Ascending aorta (tissue), 2 donors: ENCODE data around the gene RPS6KA2. TPM values are rescaled to one million over a fixed set of nuclear protein-coding genes. Genes with fewer than 3 reads are reported as not detected.
"Not testable (repeated sequence)": the region's sequence is repeated elsewhere in the genome, so short reads cannot be mapped to it uniquely, and the experiment has no call there.

Source experiments
- DNase-seq, 2 donors: peaks; one replicate each; pipeline ENCODE4 v3.0.0-alpha.2; 2019; ENCODE audit warnings: low spot score in 2 of 2
- H3K27ac ChIP-seq, 2 donors: fragments of 200-600 bp; sonication (generic); one replicate each; pipeline ENCODE4 v1.5.1; 2016 to 2017; ENCODE audit warnings: mild to moderate bottlenecking in 1 of 2
- H3K27me3 ChIP-seq: fragments of 200-600 bp; sonication (generic); one replicate; pipeline ENCODE4 v1.5.1; 2017
- H3K36me3 ChIP-seq, 2 donors: fragments of 200-600 bp; sonication (generic); one replicate each; pipeline ENCODE4 v1.5.1; 2016
- H3K4me1 ChIP-seq, 2 donors: fragments of 200-600 bp; sonication (generic); one replicate each; pipeline ENCODE4 v1.5.1; 2016 to 2017; ENCODE audit warnings: mild to moderate bottlenecking in 1 of 2
- H3K4me3 ChIP-seq, 2 donors: fragments of 200-600 bp; sonication (generic); one replicate each; pipeline ENCODE4 v1.5.1; 2016 to 2017; ENCODE audit warnings: mild to moderate bottlenecking in 1 of 2
- H3K9me3 ChIP-seq, 2 donors: fragments of 200-600 bp; sonication (generic); one replicate each; pipeline ENCODE4 v1.5.1; 2016
- intact Hi-C: fragments of 100-400 bp; cut with DNase I; formaldehyde crosslinking; loops from one replicate; pipeline ENCODE4 v1.15.1; 2023
- total RNA-seq: library from RNA; depleted of rRNA; stranded (reverse); fragments of >200 nt; gene quantifications from one replicate; pipeline ENCODE4 v1.1.0, GENCODE V29; 2016
- TF ChIP-seq, protein P1 (sequence below), 3 experiments: fragments of 200-600 bp in 2 of 3; fragments of 450-650 bp in 1 of 3; sonication (generic) in 2 of 3; IDR thresholded peaks; one replicate each; pipeline ENCODE4 v1.5.1; 2016 to 2019; ENCODE audit warnings: antibody characterized with exemption in 3 of 3, mild to moderate bottlenecking in 1 of 3, moderate library complexity in 1 of 3

RPS6KA2 gene
- total RNA-seq, 1 donor from 2014 or later = 196 TPM

DNA sequence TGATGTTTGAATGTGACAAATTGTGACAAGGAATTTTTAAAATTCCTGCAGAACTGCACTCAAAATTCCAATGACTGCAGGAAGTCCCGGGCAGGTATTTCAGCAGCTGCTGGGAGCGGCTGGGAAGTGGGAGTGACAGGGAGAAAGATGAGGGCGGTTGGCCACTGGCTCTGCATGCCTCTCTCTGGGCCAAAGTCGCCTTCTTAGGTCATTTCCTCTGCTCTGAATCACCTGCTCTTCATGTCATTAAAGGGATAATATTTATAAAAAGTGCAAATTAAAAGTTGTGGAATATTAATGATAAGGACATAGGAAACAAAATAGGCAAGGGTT is 84.5 kb downstream of the RPS6KA2 start:
- H3K36me3 ChIP-seq = peaks cover 0 to 5% of the 10 kb centered on the region in 2 donors
- H3K4me3 ChIP-seq = no peak overlapping the region
- no peaks in the 10 kb centered on the region for H3K27me3 ChIP-seq
- no peaks in the 10 kb centered on the region for H3K4me1 ChIP-seq
- TF ChIP-seq, protein P1, sequence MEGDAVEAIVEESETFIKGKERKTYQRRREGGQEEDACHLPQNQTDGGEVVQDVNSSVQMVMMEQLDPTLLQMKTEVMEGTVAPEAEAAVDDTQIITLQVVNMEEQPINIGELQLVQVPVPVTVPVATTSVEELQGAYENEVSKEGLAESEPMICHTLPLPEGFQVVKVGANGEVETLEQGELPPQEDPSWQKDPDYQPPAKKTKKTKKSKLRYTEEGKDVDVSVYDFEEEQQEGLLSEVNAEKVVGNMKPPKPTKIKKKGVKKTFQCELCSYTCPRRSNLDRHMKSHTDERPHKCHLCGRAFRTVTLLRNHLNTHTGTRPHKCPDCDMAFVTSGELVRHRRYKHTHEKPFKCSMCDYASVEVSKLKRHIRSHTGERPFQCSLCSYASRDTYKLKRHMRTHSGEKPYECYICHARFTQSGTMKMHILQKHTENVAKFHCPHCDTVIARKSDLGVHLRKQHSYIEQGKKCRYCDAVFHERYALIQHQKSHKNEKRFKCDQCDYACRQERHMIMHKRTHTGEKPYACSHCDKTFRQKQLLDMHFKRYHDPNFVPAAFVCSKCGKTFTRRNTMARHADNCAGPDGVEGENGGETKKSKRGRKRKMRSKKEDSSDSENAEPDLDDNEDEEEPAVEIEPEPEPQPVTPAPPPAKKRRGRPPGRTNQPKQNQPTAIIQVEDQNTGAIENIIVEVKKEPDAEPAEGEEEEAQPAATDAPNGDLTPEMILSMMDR (IDR thresholded peaks at IDR 0.05) = no peak
- H3K27ac ChIP-seq = no peak overlapping the region
- intact Hi-C loops = no loop called here
- DNase-seq = no peak
- no peaks in the 10 kb centered on the region for H3K9me3 ChIP-seq

DNA sequence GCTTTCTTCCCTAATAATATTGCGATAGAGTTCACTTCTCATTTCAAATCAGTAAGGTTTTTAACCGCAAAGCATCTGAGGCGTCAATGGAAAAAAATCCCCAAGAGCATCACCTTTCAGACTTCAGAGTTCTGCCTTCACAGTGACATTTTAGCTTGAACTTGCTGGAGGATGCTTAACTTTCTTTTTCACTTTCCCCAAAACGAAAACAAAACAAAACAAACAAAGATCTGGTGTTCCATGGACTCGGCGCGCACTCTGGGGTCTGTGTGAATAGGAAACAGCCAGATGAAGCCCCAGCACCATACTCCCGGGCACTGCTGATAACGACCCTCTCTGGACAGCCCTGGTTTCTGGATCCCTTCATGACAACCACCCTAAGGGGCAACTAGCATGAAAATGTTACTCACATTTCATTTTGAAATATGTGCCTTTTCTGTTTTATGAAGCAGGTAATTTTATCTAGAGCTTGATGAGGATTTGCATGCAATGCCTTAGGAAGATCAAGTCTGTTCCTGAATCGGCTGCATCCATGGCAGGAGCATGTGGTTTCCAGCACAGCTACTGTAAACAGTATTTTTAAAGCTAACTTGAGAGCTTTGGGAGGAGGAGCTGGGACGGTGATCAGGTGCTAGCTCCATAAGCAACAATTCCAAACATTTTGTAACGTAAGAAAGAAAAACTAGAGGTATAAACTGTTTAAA is 85.0 kb downstream of the RPS6KA2 start:
- Histone ChIP-seq H3K27ac (no peak overlapping the region), H3K4me1 (no peaks in the 10 kb centered on the region), H3K4me3 (no peak overlapping the region), H3K27me3 (no peaks in the 10 kb centered on the region), H3K9me3 (no peaks in the 10 kb centered on the region), H3K36me3 (peaks cover 0 to 7% of the 10 kb centered on the region in 2 donors)
- no peak for DNase-seq
- TF ChIP-seq, protein P1 (IDR thresholded peaks at IDR 0.05) = no peak
- intact Hi-C loops = no loop called here

DNA sequence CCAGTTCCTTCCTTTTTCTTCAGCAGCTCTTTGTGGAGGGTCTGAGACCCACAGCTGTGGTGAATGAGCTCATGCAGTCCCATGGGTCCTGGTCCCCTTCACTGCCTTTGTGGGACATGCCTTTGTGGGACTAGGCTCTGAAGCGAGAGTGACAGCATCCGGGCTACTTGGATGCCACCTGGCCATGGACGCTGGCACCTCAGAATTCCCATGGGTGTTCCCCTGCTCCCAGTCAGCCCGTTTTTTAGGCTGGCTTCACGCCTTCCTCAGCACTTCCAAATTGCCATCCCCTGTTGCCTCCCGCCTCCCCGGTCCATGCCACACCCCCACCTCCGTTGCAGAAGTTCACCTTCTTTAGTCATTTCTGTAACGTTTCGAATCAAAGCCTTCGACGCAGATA is 85.7 kb downstream of the RPS6KA2 start:
- TF ChIP-seq, protein P1 (IDR thresholded peaks at IDR 0.05) = no peak
- H3K4me1 ChIP-seq = no peaks in the 10 kb centered on the region
- no peak overlapping the region for H3K27ac ChIP-seq
- no peak overlapping the region for H3K4me3 ChIP-seq
- intact Hi-C loops = no loop called here
- H3K9me3 ChIP-seq = no peaks in the 10 kb centered on the region
- DNase-seq = no peak
- H3K36me3 ChIP-seq = peaks cover 0 to 11% of the 10 kb centered on the region in 2 donors
- H3K27me3 ChIP-seq = no peaks in the 10 kb centered on the region

GRCh38 chr6:166540631-166541331 is 86.3 kb downstream of the RPS6KA2 start:
- Histone ChIP-seq H3K27me3 (no peaks in the 10 kb centered on the region), H3K36me3 (peaks cover 0 to 17% of the 10 kb centered on the region in 2 donors), H3K9me3 (no peaks in the 10 kb centered on the region), H3K4me1 (no peaks in the 10 kb centered on the region), H3K4me3 (no peak overlapping the region), H3K27ac (no peak overlapping the region)
- DNase-seq = no peak
- intact Hi-C loops = no loop called here
- TF ChIP-seq, protein P1 (IDR thresholded peaks at IDR 0.05) = no peak

DNA sequence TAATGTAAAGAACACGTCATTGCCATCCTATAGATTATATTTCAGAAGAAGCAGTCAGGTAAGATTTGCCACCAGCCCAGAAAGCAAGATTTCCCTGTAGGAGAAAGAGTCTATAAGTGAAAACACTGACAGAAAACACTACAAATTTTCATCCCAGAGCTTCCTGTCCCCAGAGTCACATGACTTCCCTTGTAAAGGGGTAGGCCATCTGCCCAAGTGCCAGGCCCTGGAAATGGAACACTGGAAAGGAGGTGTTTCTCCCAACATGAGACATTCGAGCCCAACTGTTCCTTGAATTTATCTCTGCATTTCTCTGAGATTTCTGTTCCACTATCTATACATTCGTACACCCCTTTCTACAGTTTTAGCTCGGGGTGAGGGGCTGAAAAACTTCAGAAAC is 87.5 kb downstream of the RPS6KA2 start:
- no peak for DNase-seq
- no peak overlapping the region for H3K27ac ChIP-seq
- no peaks in the 10 kb centered on the region for H3K9me3 ChIP-seq
- no peaks in the 10 kb centered on the region for H3K27me3 ChIP-seq
- H3K4me3 ChIP-seq = no peak overlapping the region
- intact Hi-C loops = no loop called here
- no peaks in the 10 kb centered on the region for H3K4me1 ChIP-seq
- H3K36me3 ChIP-seq = peaks cover 0 to 29% of the 10 kb centered on the region in 2 donors
- TF ChIP-seq, protein P1 (IDR thresholded peaks at IDR 0.05) = no peak

GRCh38 chr6:166539011-166539385 is 88.1 kb downstream of the RPS6KA2 start:
- H3K9me3 ChIP-seq, H3K4me1 ChIP-seq, H3K27me3 ChIP-seq, DNase-seq, intact Hi-C loops, H3K27ac ChIP-seq, H3K4me3 ChIP-seq: not testable (repeated sequence)
- peaks cover 0 to 29% of the 10 kb centered on the region in 2 donors for H3K36me3 ChIP-seq
